Activated naive CD4-positive, alpha-beta T cell treated with anti-CD3 and anti-CD28 coated beads for 36 hours (primary cell): ENCODE data around the gene FAM120B. TPM values are rescaled to one million over a fixed set of nuclear protein-coding genes. Genes with fewer than 3 reads are reported as not detected.
A peak's percentile ranks its signal among the peaks of the same experiment; 100 is the strongest.

Experiments
- CTCF ChIA-PET: fragments of 350-600 bp; sonication (Branson Sonifier 250); formaldehyde crosslinking; loops from one replicate; lab custom pipeline; 2021; ENCODE audit warnings: antibody characterized with exemption; lab: Charles Lee
- DNase-seq: peaks from one replicate; pipeline ENCODE4 v3.0.0-alpha.2; 2020
- H3K27ac Mint-ChIP-seq: one replicate; pipeline ENCODE4 v1.8.0; 2021; ENCODE audit warnings: mild to moderate bottlenecking, mixed read lengths
- H3K27me3 Mint-ChIP-seq: one replicate; pipeline ENCODE4 v1.8.0; 2021; ENCODE audit warnings: low read depth, mixed read lengths
- H3K36me3 Mint-ChIP-seq: one replicate; pipeline ENCODE4 v1.8.0; 2021; ENCODE audit warnings: low read depth, mixed read lengths
- H3K4me1 Mint-ChIP-seq: one replicate; pipeline ENCODE4 v1.8.0; 2021; ENCODE audit warnings: low read depth, mixed read lengths
- H3K4me3 Mint-ChIP-seq: one replicate; pipeline ENCODE4 v1.8.0; 2021; ENCODE audit warnings: mild to moderate bottlenecking, moderate library complexity, mixed read lengths
- H3K9me3 Mint-ChIP-seq: one replicate; pipeline ENCODE4 v1.8.0; 2021; ENCODE audit warnings: mixed read lengths
- intact Hi-C: fragments of 100-400 bp; cut with micrococcal nuclease; formaldehyde crosslinking; loops from one replicate; pipeline ENCODE4 v1.15.1; 2023
- total RNA-seq, 2 experiments: library from RNA; stranded (reverse); gene quantifications; one replicate each; pipeline ENCODE4 v1.2.3, GENCODE V29; 2021

The FAM120B gene
- total RNA-seq, 2 experiments from 2014 or later, result 15.5 to 16.1 TPM

GRCh38 chr6:170291271-170292110 is 15.1 kb upstream of the FAM120B start:
- peak; percentile 69 for DNase-seq
- Mint-ChIP-seq H3K4me3 (peak overlapping the region; percentile 68), H3K9me3 (no peaks in the 10 kb centered on the region), H3K36me3 (peaks cover 3% of the 10 kb centered on the region), H3K4me1 (peaks cover 44% of the 10 kb centered on the region), H3K27me3 (peaks cover 46% of the 10 kb centered on the region), H3K27ac (no peak overlapping the region)
- intact Hi-C loops, result loop anchor here (1.0 to 10.0 kb wide), 13 partner anchors 114 to 1397 kb away; partner anchors contain the start of genes C6orf120 and WDR27
- CTCF ChIA-PET, result interaction anchor here (0.6 to 2.8 kb wide), 5 partner anchors 12 to 501 kb away, joined by 3 to 15 read pairs (median 4); partner anchors contain the start of gene FAM120B

DNA sequence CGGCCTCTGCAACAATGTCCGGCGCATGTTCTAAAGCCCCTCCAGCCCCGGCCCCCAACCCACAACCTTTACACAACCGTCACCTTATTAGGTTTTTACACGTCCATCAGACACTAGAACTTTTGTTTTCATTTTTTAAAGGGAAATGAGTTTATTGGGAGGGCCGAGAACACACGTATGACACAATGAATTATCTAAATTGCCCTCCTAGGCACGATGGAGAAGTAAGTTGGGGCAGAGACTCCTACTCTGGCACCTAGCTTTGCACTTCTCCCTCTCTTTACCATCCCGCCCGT is 14.5 kb upstream of the FAM120B start:
- H3K4me1 Mint-ChIP-seq, result peaks cover 44% of the 10 kb centered on the region
- DNase-seq, result no peak
- peak overlapping the region; percentile 67 for H3K4me3 Mint-ChIP-seq
- no peak overlapping the region for H3K27ac Mint-ChIP-seq
- intact Hi-C loops, result loop anchor here (1.0 to 10.0 kb wide), 13 partner anchors 115 to 1397 kb away; partner anchors contain the start of genes C6orf120 and WDR27
- H3K27me3 Mint-ChIP-seq, result peaks cover 47% of the 10 kb centered on the region
- peaks cover 3% of the 10 kb centered on the region for H3K36me3 Mint-ChIP-seq
- no peaks in the 10 kb centered on the region for H3K9me3 Mint-ChIP-seq
- CTCF ChIA-PET, result interaction anchor here (0.6 to 2.8 kb wide), 5 partner anchors 11 to 502 kb away, joined by 3 to 15 read pairs (median 4); partner anchors contain the start of gene FAM120B

GRCh38 chr6:170292407-170293158 is 14.0 kb upstream of the FAM120B start:
- Mint-ChIP-seq H3K27ac (no peak overlapping the region), H3K9me3 (no peaks in the 10 kb centered on the region), H3K4me1 (peaks cover 44% of the 10 kb centered on the region), H3K4me3 (peak overlapping the region; percentile 67), H3K36me3 (peaks cover 3% of the 10 kb centered on the region), H3K27me3 (peaks cover 51% of the 10 kb centered on the region)
- intact Hi-C loops, result loop anchor here (1.0 to 10.0 kb wide), 13 partner anchors 115 to 1398 kb away; partner anchors contain the start of genes C6orf120 and WDR27
- DNase-seq, result peak; percentile 43
- CTCF ChIA-PET, result interaction anchor here (0.6 to 2.8 kb wide), 7 partner anchors 11 to 502 kb away, joined by 3 to 15 read pairs (median 4); partner anchors contain the start of gene FAM120B

- H3K27me3 Mint-ChIP-seq, result peaks cover 55% of the 10 kb centered on the region
- CTCF ChIA-PET, result interaction anchor here (0.6 to 2.8 kb wide), 9 partner anchors 8 to 462 kb away, joined by 3 to 14 read pairs (median 5); no protein-coding TSS in a partner anchor
- intact Hi-C loops, result loop anchor here (2.0 to 10.0 kb wide), 9 partner anchors 116 to 1399 kb away; partner anchors contain the start of genes C6orf120 and WDR27
- peaks cover under 1% of the 10 kb centered on the region for H3K36me3 Mint-ChIP-seq
- no peak overlapping the region for H3K27ac Mint-ChIP-seq
- H3K9me3 Mint-ChIP-seq, result no peaks in the 10 kb centered on the region
- no peak overlapping the region for H3K4me3 Mint-ChIP-seq
- no peak for DNase-seq
- peaks cover 38% of the 10 kb centered on the region for H3K4me1 Mint-ChIP-seq
These were observed 13.0 kb upstream of the FAM120B start for GRCh38 chr6:170293341-170294231.

GRCh38 chr6:170294298-170294730 is 12.2 kb upstream of the FAM120B start:
- H3K27me3 Mint-ChIP-seq, result peaks cover 57% of the 10 kb centered on the region
- H3K27ac Mint-ChIP-seq, result no peak overlapping the region
- no peak for DNase-seq
- intact Hi-C loops, result loop anchor here (5.0 to 10.0 kb wide), 6 partner anchors 117 to 1400 kb away; partner anchors contain the start of genes C6orf120 and WDR27
- H3K9me3 Mint-ChIP-seq, result no peaks in the 10 kb centered on the region
- peaks cover 33% of the 10 kb centered on the region for H3K4me1 Mint-ChIP-seq
- no peaks in the 10 kb centered on the region for H3K36me3 Mint-ChIP-seq
- CTCF ChIA-PET, result interaction anchor here (0.6 to 2.8 kb wide), 7 partner anchors 7 to 463 kb away, joined by 3 to 14 read pairs (median 5); no protein-coding TSS in a partner anchor
- no peak overlapping the region for H3K4me3 Mint-ChIP-seq

GRCh38 chr6:170294813-170295509 is 11.6 kb upstream of the FAM120B start:
- Mint-ChIP-seq H3K4me1 (peaks cover 33% of the 10 kb centered on the region), H3K27me3 (peaks cover 60% of the 10 kb centered on the region), H3K36me3 (peaks cover 1% of the 10 kb centered on the region), H3K27ac (no peak overlapping the region), H3K4me3 (peak overlapping the region; percentile 49), H3K9me3 (no peaks in the 10 kb centered on the region)
- no peak for DNase-seq
- CTCF ChIA-PET, result interaction anchor here (1.2 kb wide), 1 partner anchor 464 kb away, joined by 3 read pairs; no protein-coding TSS in a partner anchor
- intact Hi-C loops, result loop anchor here (5.0 to 10.0 kb wide), 6 partner anchors 118 to 1400 kb away; partner anchors contain the start of genes C6orf120 and WDR27

- peak overlapping the region; percentile 68 for H3K4me3 Mint-ChIP-seq
- H3K27ac Mint-ChIP-seq, result no peak overlapping the region
- H3K36me3 Mint-ChIP-seq, result peaks cover 2% of the 10 kb centered on the region
- intact Hi-C loops, result loop anchor here (1.0 to 10.0 kb wide), 2 partner anchors 11 to 1401 kb away; partner anchors contain the start of gene FAM120B
- CTCF ChIA-PET, result interaction anchor here (1.2 kb wide), 1 partner anchor 464 kb away, joined by 3 read pairs; no protein-coding TSS in a partner anchor
- H3K27me3 Mint-ChIP-seq, result peaks cover 65% of the 10 kb centered on the region
- peaks cover 33% of the 10 kb centered on the region for H3K4me1 Mint-ChIP-seq
- peak; percentile 73 for DNase-seq
- no peaks in the 10 kb centered on the region for H3K9me3 Mint-ChIP-seq
These were observed 10.8 kb upstream of the FAM120B start for GRCh38 chr6:170295510-170296422.

DNA sequence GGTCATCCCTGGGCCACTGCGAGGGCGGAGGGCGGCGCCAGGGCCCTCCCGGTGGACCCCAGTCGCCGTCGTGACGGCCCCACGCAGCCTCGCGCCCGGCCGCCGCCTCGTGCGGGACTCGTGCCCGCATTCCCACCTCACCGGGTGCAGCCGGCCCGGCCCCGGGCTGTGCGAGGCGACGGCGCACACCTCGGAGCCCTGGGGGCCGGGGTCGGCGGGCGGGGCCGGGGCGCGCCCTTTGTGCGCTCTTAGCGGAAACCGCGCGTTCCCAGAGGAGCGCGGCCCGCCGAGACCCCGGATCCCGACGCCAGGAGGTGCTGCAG is 10.2 kb upstream of the FAM120B start:
- DNase-seq, result no peak
- CTCF ChIA-PET, result no interaction called here

GRCh38 chr6:170296746-170297575 is 9.6 kb upstream of the FAM120B start:
- Mint-ChIP-seq H3K4me3 (no peak overlapping the region), H3K27ac (no peak overlapping the region), H3K36me3 (peaks cover 6% of the 10 kb centered on the region), H3K9me3 (peaks cover 6% of the 10 kb centered on the region), H3K27me3 (peaks cover 67% of the 10 kb centered on the region), H3K4me1 (peaks cover 30% of the 10 kb centered on the region)
- CTCF ChIA-PET, result no interaction called here
- intact Hi-C loops, result loop anchor here (1.0 to 10.0 kb wide), 2 partner anchors 9 to 1402 kb away; partner anchors contain the start of gene FAM120B
- no peak for DNase-seq

More for the DNA sequence above, 10.2 kb upstream of the FAM120B start:
- Mint-ChIP-seq H3K27me3 (peaks cover 65% of the 10 kb centered on the region), H3K4me3 (no peak overlapping the region), H3K9me3 (peaks cover under 1% of the 10 kb centered on the region), H3K27ac (no peak overlapping the region), H3K36me3 (peaks cover 3% of the 10 kb centered on the region), H3K4me1 (peaks cover 33% of the 10 kb centered on the region)
- intact Hi-C loops, result loop anchor here (1.0 to 10.0 kb wide), 2 partner anchors 10 to 1402 kb away; partner anchors contain the start of gene FAM120B
